GM10248 (cell line): ENCODE measurements around the gene GABPB2.
"Not testable (repeated sequence)": the region's sequence is repeated elsewhere in the genome, so short reads cannot be mapped to it uniquely, and the experiment has no call there.

Experiments used
- CTCF ChIA-PET: fragments of 300-600 bp; sonication (Branson Sonifier 250); formaldehyde crosslinking; extraction: SDS; loops from one replicate; lab custom pipeline; 2021; ENCODE audit warnings: antibody characterized with exemption; lab: Yijun Ruan, JAX
- POLR2A ChIA-PET: fragments of 350-650 bp; sonication (Branson Sonifier 250); formaldehyde crosslinking; extraction: SDS; loops from one replicate; lab custom pipeline; 2020; ENCODE audit warnings: antibody characterized with exemption; lab: Yijun Ruan, JAX
- DNase-seq: peaks from one replicate; pipeline ENCODE4 v3.0.0; 2012; ENCODE audit errors: extremely low spot score
- CTCF ChIP-seq: IDR thresholded peaks from 2 replicates; pipeline ENCODE4 v1.5.1; 2012; ENCODE audit warnings: mild to moderate bottlenecking, low read depth; ENCODE audit errors: extremely low read depth, missing control alignments, control extremely low read depth

GABPB2 gene

GRCh38 chr1:151085953-151086559 is 15.5 kb downstream of the GABPB2 start:
- no peak for TF ChIP-seq CTCF
- CTCF ChIA-PET, result interaction anchor here (1.1 to 4.5 kb wide), 7 partner anchors 11 to 71 kb away, joined by 3 to 31 read pairs (median 4); partner anchors contain the start of genes CDC42SE1 and TNFAIP8L2
- DNase-seq, result no peak
- POLR2A ChIA-PET, result no interaction called here

GRCh38 chr1:151097426-151097825 is 26.9 kb downstream of the GABPB2 start:
- DNase-seq, result not testable (repeated sequence)
- CTCF ChIA-PET, result interaction anchor here (1.1 to 9.8 kb wide), 5 partner anchors 11 to 61 kb away, joined by 3 to 218 read pairs (median 7); partner anchors contain the start of gene TNFAIP8L2
- POLR2A ChIA-PET, result interaction anchor here (0.7 kb wide), 1 partner anchor 25 kb away, joined by 3 read pairs; no protein-coding TSS in a partner anchor

- ChIA-PET CTCF (interaction anchor here (2.4 to 9.8 kb wide), 2 partner anchors 12 to 61 kb away, joined by 10 to 218 read pairs; partner anchors contain the start of gene TNFAIP8L2), POLR2A (interaction anchor here (0.6 kb wide), 1 partner anchor 116 kb away, joined by 3 read pairs; the partner anchor contains the start of gene ANXA9)
- DNase-seq, result no peak
- no peak for TF ChIP-seq CTCF
Observed at GRCh38 chr1:151098126-151098525, 27.6 kb downstream of the GABPB2 start.

- POLR2A ChIA-PET, result no interaction called here
- CTCF ChIA-PET, result interaction anchor here (1.4 to 9.8 kb wide), 2 partner anchors 54 to 80 kb away, joined by 4 to 218 read pairs; partner anchors contain the start of gene TNFAIP8L2
- DNase-seq, result no peak
- TF ChIP-seq CTCF, result no peak
Observed at GRCh38 chr1:151104630-151105029, 34.1 kb downstream of the GABPB2 start.

- ChIA-PET POLR2A (no interaction called here), CTCF (interaction anchor here (1.7 kb wide), 1 partner anchor 48 kb away, joined by 5 read pairs; no protein-coding TSS in a partner anchor)
- TF ChIP-seq CTCF, result no peak
- no peak for DNase-seq
Observed at GRCh38 chr1:151106894-151107293, 36.3 kb downstream of the GABPB2 start.

GRCh38 chr1:151108331-151108730 is 37.8 kb downstream of the GABPB2 start:
- no peak for DNase-seq
- TF ChIP-seq CTCF, result no peak
- ChIA-PET CTCF (interaction anchor here (1.0 to 1.9 kb wide), 2 partner anchors 9 to 18 kb away, joined by 3 to 6 read pairs; no protein-coding TSS in a partner anchor), POLR2A (no interaction called here)

GRCh38 chr1:151113877-151114276 is 43.3 kb downstream of the GABPB2 start:
- TF ChIP-seq CTCF, result no peak
- DNase-seq, result no peak
- POLR2A ChIA-PET, result no interaction called here
- CTCF ChIA-PET, result interaction anchor here (1.1 to 5.5 kb wide), 2 partner anchors 12 to 13 kb away, joined by 5 to 44 read pairs; no protein-coding TSS in a partner anchor
